Measurements from ENCODE around the gene SH3D19. TPM values are rescaled to one million over a fixed set of nuclear protein-coding genes. Genes with fewer than 3 reads are reported as not detected.

Gene SH3D19
- total RNA-seq, 1 experiment from 2014 or later = 29.7 TPM

GRCh38 chr4:151319490-151319889, 5.9 kb downstream of the SH3D19 start:
- Histone ChIP-seq H2BK5ac (ENCODE audit: insufficient read length, low read length) (no peak overlapping the region), H3T11ph (ENCODE audit: low read length) (no peak overlapping the region), H3K56ac (ENCODE audit: insufficient read length, low read depth, low read length) (no peak overlapping the region), H2AK5ac (ENCODE audit: insufficient read length, low read length) (no peak overlapping the region), H3K18ac (ENCODE audit: insufficient read length, low read depth, low read length) (no peak overlapping the region), H4K5ac (ENCODE audit: insufficient read length, low read depth, low read length) (no peak overlapping the region), H3K9me3 (ENCODE audit: control insufficient read depth, low read depth, low read length) (no peaks in the 10 kb centered on the region), H3K27me3 (ENCODE audit: insufficient read depth, low read length) (no peaks in the 10 kb centered on the region), H3K27ac (ENCODE audit: insufficient read length, low read depth, low read length) (no peak overlapping the region), H4K91ac (ENCODE audit: insufficient read length, low read depth, low read length) (no peak overlapping the region), H2AFZ (ENCODE audit: low read length) (no peak overlapping the region), H3K4ac (ENCODE audit: low read depth, low read length) (no peak overlapping the region), H4K20me1 (ENCODE audit: control insufficient read depth, insufficient read depth, insufficient read length) (no peaks in the 10 kb centered on the region), H3K4me2 (ENCODE audit: insufficient read depth, insufficient read length, low read length) (no peak overlapping the region), H3K4me1 (ENCODE audit: insufficient read depth, low read length) (peaks cover 7% of the 10 kb centered on the region), H3K14ac (ENCODE audit: insufficient read depth, low read length) (no peak overlapping the region), H2BK12ac (ENCODE audit: insufficient read length, low read depth, low read length) (no peak overlapping the region), H3K79me1 (ENCODE audit: insufficient read depth, low read depth, low read length, poor library complexity, severe bottlenecking) (no peaks in the 10 kb centered on the region), H3K23me2 (ENCODE audit: insufficient read length, low read depth, low read length, poor library complexity, severe bottlenecking) (no peaks in the 10 kb centered on the region), H3K9ac (ENCODE audit: extremely low read depth, insufficient read length, low read length) (no peak overlapping the region), H4K8ac (replicated peaks; ENCODE audit: insufficient read length, low read depth, low read length) (no peak overlapping the region), H2BK120ac (ENCODE audit: low read depth, low read length, poor library complexity, severe bottlenecking) (no peak overlapping the region), H3K79me2 (ENCODE audit: insufficient read depth, low read length) (peaks cover 40% of the 10 kb centered on the region), H2BK15ac (ENCODE audit: low read depth, low read length) (no peak overlapping the region), H3K23ac (ENCODE audit: insufficient read length, low read depth, low read length) (no peak overlapping the region), H2BK20ac (ENCODE audit: low read depth, low read length, poor library complexity, severe bottlenecking) (no peak overlapping the region)
- H3K9me3 Mint-ChIP-seq = no peaks in the 10 kb centered on the region
- H3K27ac Mint-ChIP-seq = no peak overlapping the region
- no peak overlapping the region for H3K4me3 Mint-ChIP-seq
- H3K36me3 Mint-ChIP-seq (ENCODE audit: insufficient read depth in 1 of 3, low read depth in 3 of 3) = peaks cover 0 to 4% (median 4%) of the 10 kb centered on the region in 3 experiments; a peak in 3 of 7 replicates
- no peaks in the 10 kb centered on the region for H3K27me3 Mint-ChIP-seq (ENCODE audit: low read depth)
- TF ChIP-seq CTCF (conservative IDR thresholded peaks at IDR 0.05) = no peak
- H3K4me1 Mint-ChIP-seq = peaks cover 47 to 48% of the 10 kb centered on the region in 2 experiments
- no peak for DNase-seq
- WGBS (ENCODE audit: extremely low coverage, insufficient read length, low lambda C conversion rate) = no CpG with 5 or more reads among the region's 1 CpG

Measured in H9 (cell line).